HG03196 (cell line): Measurements from ENCODE around the gene MMP24.
"Not testable (repeated sequence)": the region's sequence is repeated elsewhere in the genome, so short reads cannot be mapped to it uniquely, and the experiment has no call there.

Experiments used
- ATAC-seq: cut with Tn5 transposase; IDR thresholded peaks from one replicate; pipeline ENCODE4 v1.9.1; 2021; ENCODE audit not compliant: unreplicated experiment

MMP24 gene

DNA sequence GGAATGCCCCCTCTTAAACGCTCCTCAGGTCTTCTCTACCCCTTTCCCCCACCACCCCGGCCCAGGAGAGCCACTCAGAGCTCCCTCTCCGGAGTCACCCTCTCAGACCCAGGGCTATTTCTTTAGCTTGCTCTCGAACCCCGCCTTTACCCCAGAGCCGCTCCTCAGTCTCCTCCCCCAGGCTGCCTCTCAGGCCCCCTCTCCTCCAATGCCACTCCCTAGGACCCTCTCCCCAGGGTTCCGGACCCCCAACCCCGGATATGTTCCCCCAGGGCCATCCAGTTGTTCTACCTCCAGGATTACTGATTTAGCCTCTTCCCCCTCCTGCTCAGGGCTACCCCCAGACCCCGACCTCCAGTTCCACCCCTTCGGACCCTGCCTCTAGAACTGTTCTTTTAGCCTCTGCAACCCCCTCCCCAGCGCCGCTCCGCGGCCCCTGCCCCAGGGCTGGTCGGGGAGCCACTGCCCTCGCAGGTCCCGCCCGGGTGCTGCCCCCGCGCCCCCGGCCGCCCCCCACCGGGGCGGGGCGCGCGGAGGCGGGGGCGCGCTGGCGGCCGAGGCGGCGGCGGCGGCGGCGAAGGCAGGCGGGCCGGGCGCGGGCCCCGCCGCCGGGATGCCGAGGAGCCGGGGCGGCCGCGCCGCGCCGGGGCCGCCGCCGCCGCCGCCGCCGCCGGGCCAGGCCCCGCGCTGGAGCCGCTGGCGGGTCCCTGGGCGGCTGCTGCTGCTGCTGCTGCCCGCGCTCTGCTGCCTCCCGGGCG lies at the start of gene MMP24:
Gene MMP24, plus strand, starts transcription at position 565 of the 758 bp plus-strand sequence. Its CDS starts 49 bp downstream, at position 614.
- no peak for ATAC-seq

DNA sequence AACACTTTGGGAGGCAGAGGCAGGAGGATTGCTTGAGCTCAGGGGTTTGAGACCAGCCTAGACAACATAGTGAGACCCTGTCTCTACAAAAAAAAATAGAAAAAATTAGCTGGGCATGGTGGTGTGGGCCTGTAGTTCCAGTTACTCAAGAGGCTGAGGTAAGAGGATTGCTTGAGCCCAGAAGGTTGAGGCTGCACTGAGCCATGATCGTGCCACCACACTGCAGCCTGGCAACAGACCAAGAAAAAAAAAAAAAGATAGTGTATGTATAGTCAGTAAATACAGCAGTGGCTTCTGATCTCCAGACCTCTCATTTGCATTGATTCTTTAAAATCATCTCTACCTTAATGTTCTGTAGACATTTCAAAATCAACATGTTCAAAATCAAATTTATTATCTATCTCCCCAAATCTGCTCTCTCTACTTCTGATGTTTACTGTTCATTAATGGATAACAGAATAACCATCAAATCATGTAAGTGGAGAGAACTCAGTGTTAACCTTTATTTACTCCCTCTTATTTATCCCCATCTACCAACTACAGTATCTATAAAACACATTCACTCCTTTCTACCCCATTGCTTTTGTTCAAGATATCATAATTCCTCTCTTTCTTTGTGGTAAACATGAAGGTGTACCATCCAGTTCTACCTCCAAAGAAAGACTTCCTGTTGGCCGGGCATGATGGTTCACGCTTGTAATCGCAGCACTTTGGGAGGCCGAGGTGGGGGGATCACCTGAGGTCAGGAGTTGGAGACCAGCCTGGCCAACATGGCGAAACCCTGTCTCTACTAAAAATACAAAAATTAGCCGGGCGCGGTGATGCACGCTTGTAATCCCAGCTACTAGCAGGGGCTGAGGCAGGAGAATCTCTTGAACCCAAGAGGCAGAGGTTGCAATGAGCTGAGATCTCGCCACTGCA lies 46.9 kb upstream of the MMP24 start:
- no peak for ATAC-seq

GRCh38 chr20:35180266-35180665 lies 46.2 kb upstream of the MMP24 start:
- ATAC-seq, result no peak

GRCh38 chr20:35181731-35182130 lies 44.8 kb upstream of the MMP24 start:
- ATAC-seq, result no peak

- not testable (repeated sequence) for ATAC-seq
These were observed 39.7 kb upstream of the MMP24 start for GRCh38 chr20:35186691-35187289.

GRCh38 chr20:35187584-35188190 lies 38.8 kb upstream of the MMP24 start:
- ATAC-seq, result no peak

- not testable (repeated sequence) for ATAC-seq
These were observed 37.3 kb upstream of the MMP24 start for GRCh38 chr20:35189223-35189622.

GRCh38 chr20:35190556-35190955 lies 35.9 kb upstream of the MMP24 start:
- ATAC-seq, result no peak

GRCh38 chr20:35191419-35192117 lies 34.9 kb upstream of the MMP24 start:
- ATAC-seq, result no peak

DNA sequence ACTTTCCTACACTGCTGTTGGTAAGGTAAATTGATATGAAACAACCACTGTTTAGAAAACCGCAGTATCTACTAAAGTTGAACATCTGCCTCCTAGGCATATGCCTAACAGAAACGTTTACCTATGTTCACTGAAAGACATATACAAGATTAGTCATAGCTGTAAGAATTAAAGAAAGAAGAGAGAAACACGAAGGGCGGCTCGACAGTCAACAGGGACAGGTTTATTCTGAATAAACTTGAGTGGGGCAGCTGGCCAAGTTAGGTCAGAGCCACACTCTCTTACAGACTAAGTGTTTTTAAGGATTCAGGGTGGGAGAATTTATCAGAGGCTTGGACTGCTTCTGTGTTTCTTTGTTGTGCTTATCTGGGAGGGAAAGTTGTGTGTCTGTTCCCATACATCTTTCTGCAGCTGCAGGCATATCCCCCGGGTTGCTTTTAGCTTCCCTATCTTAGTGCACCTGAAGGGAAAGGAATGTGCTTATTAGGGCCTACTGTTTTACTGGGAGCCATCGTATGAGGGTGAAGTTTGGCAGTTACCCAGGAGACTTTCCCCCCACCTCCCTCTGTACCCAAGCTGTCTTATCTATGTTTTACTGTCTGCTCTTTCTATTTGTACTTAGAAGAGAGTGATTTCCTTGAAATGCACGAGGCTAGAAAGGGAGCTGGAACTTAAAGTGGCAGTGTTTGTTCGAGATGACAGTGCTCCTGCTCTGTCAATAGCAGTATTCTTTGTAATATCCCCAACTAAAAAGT lies 34.2 kb upstream of the MMP24 start:
- no peak for ATAC-seq

DNA sequence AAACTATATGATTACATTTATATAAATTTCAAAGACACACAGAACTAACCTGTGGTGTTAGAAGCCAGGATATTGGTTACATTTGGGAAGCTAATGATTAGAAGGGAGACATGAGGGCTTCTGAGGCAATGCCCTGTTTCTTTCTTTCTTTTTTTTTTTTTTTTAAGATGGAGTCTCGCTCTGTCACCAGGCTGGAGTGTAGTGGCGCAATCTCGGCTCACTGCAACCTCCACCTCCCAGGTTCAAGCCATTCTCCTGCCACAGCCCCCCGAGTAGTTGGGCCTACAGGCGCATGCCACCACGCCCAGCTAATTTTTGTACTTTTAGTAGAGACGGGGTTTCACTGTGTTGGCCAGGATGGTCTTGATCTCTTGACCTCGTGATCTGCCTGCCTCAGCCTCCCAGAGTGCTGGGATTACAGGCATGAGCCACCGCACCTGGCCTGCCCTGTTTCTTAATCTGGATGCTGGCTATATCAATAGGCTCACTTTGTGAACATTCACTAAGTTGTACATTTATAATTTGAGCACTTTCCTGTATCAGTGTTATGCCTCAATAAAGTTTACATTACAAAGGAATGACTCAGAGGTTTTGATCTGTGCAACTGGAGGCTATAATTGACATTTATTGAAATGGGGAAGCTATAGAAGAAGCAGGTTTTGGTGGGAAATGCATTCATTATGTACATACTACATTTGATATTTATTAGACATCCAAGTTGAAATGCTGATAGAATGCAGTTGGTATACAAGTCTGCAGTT lies 33.3 kb upstream of the MMP24 start:
- not testable (repeated sequence) for ATAC-seq

- ATAC-seq, result no peak
These were observed 30.2 kb upstream of the MMP24 start for GRCh38 chr20:35196313-35196712.

DNA sequence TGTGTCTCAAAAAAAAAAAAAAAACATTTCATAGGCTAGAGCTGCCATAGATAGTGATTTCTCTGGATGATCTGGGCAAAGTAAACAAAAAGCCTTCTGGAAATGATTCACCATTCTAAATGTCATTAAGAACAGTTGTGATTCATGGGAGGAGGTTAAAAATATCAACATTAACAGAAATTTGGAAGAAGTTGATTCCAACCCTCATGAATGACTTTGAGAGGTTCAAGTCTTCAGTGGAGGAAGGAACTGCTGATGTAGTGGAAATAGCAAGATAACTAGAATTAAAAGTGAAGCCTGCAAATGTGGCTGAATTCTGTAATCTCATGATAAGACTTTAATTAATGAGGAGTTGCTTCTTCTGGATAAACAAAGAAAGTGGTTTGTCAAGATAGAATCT lies 26.8 kb upstream of the MMP24 start:
- no peak for ATAC-seq

DNA sequence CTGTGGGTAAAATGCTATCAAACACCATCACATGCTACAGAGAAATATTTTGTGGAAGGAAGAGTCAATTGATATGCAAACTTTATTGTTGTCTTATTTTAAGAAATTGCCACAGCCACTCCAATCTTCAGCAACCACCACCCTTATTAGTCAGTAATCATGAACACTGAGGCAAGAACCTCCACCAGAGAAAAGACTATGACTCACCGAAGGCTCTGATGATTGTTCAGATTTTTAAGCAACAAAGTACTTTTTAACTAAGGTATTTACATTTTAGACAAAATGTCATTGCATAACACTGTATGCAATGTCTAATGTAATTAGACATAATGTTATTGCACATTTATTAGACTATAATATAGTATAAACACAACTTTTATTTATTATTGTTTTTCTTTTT lies 26.2 kb upstream of the MMP24 start:
- ATAC-seq, result no peak

DNA sequence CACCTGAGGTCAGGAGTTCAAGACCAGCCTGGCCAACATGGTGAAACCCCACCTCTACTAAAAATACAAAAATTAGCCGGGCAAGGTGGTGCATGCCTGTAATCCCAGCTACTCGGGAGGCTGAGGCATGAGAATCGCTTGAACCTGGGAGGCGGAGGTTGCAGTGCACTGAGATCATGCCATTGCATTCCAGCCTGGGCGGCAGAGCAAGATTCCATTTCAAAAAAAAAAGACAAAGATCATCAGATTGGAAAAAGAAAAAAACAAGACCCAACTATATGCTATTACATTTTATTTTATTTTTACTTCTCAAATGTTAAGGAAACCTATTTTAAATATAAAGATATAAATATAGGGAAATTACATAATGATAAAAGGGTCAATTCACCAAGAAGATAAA lies 25.0 kb upstream of the MMP24 start:
- ATAC-seq, result not testable (repeated sequence)

- no peak for ATAC-seq
These were observed 19.7 kb upstream of the MMP24 start for GRCh38 chr20:35206802-35207201.

GRCh38 chr20:35207950-35208611 lies 18.4 kb upstream of the MMP24 start:
- ATAC-seq, result no peak

DNA sequence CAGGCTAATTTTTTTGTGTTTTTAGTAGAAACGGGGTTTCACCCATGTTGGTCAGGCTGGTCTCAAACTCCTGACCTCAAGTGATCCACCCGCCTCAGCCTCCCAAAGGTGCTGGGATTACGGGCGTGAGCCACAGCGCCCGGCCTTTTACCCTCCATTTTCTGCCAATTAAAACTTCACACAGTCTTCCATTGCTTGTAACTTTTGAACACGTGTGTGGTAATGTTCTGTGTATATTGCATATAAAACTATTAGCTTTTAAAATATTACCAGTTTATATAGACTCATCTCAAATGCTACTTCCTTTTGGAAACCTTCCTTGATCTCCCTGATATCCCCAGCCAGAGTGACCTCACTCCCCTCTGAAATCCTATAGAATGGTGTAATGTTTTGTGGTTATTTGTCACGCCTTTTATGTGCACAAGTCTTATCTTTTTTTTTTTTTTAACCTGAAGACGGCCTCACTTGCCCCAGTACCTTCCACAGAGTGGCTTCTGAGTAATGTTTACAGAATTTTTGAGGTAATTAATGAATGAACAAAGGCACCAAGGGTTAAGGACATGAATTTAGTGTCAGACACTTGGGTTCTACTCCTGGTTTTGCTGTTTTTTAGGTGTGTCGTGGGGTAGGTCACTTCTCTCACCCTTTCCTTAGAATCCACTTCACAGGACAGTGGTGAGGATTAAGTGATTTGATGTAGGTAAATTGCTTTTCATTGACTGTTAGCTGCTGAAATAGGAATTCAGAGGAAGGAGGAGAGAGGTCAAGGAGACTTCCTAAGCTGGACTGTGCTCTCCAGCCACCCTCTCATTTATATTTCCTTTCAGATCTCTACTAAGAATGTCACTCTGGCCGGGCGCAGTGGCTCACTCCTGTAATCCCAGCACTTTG lies 11.2 kb upstream of the MMP24 start:
- ATAC-seq, result no peak
